WTC11 (cell line): ENCODE results near the gene NEB. TPM values are rescaled to one million over a fixed set of nuclear protein-coding genes. Genes with fewer than 3 reads are reported as not detected.
"Not testable (repeated sequence)": the region's sequence is repeated elsewhere in the genome, so short reads cannot be mapped to it uniquely, and the experiment has no call there.

ENCODE experiments used
- ATAC-seq: fragments of 200-7000 bp; cut with Tn5 transposase; 2 replicates; pipeline ENCODE4 v1.10.0; 2021; ENCODE audit warnings: mild to moderate bottlenecking, moderate library complexity
- CTCF ChIA-PET: fragments of 300-600 bp; sonication (Branson Sonifier 250); formaldehyde crosslinking; loops from one replicate; lab custom pipeline; 2021; ENCODE audit warnings: antibody characterized with exemption; lab: Charles Lee
- POLR2A ChIA-PET: fragments of 350-600 bp; sonication (Branson Sonifier 250); formaldehyde crosslinking; loops from one replicate; lab custom pipeline; 2021; ENCODE audit warnings: antibody characterized with exemption; lab: Charles Lee
- DNase-seq: peaks from one replicate; pipeline ENCODE4 v3.0.0; 2021; ENCODE audit warnings: low spot score
- H3K27ac Mint-ChIP-seq: 2 replicates; pipeline ENCODE4 v1.8.0; 2021; ENCODE audit warnings: mixed read lengths
- H3K27me3 Mint-ChIP-seq: 2 replicates; pipeline ENCODE4 v1.8.0; 2021; ENCODE audit warnings: low read depth, mild to moderate bottlenecking, moderate library complexity, mixed read lengths
- H3K36me3 Mint-ChIP-seq: 2 replicates; pipeline ENCODE4 v1.8.0; 2021; ENCODE audit warnings: mixed read lengths
- H3K4me1 Mint-ChIP-seq: 2 replicates; pipeline ENCODE4 v1.8.0; 2022; ENCODE audit warnings: mixed read lengths
- H3K4me3 Mint-ChIP-seq: 2 replicates; pipeline ENCODE4 v1.8.0; 2021; ENCODE audit warnings: mild to moderate bottlenecking, moderate library complexity, mixed read lengths
- H3K9me3 Mint-ChIP-seq: 2 replicates; pipeline ENCODE4 v1.8.0; 2021; ENCODE audit warnings: mixed read lengths
- ARID4B ChIP-seq: sonication (generic); formaldehyde crosslinking; IDR thresholded peaks from 2 replicates; pipeline ENCODE4 v1.8.0; 2023; ENCODE audit warnings: missing genetic modification reagents, mild to moderate bottlenecking, borderline replicate concordance
- ATF1 ChIP-seq: sonication (generic); formaldehyde crosslinking; IDR thresholded peaks from 2 replicates; pipeline ENCODE4 v1.8.1; 2023; ENCODE audit warnings: mild to moderate bottlenecking, moderate library complexity, missing genetic modification reagents
- CDX4 ChIP-seq: fragments of 250-450 bp; sonication (Bioruptor Pico); IDR thresholded peaks from 2 replicates; pipeline ENCODE4 v1.9.0; 2021; ENCODE audit warnings: moderate library complexity, mild to moderate bottlenecking, inconsistent platforms, borderline replicate concordance
- CREB1 ChIP-seq: sonication (generic); formaldehyde crosslinking; IDR thresholded peaks from 2 replicates; pipeline ENCODE4 v1.8.0; 2023; ENCODE audit warnings: mild to moderate bottlenecking, missing genetic modification reagents
- E2F5 ChIP-seq: sonication (generic); formaldehyde crosslinking; IDR thresholded peaks from 2 replicates; pipeline ENCODE4 v1.8.1; 2022; ENCODE audit warnings: mild to moderate bottlenecking, moderate library complexity, missing genetic modification reagents
- GRHL2 ChIP-seq: fragments of 250-450 bp; sonication (Bioruptor Pico); IDR thresholded peaks from 2 replicates; pipeline ENCODE4 v1.8.0; 2022; ENCODE audit warnings: mild to moderate bottlenecking, moderate library complexity; ENCODE audit not compliant: insufficient replicate concordance, severe bottlenecking
- PRDM15 ChIP-seq: sonication (generic); formaldehyde crosslinking; IDR thresholded peaks from 2 replicates; pipeline ENCODE4 v1.8.0; 2022; ENCODE audit warnings: missing genetic modification reagents
- SOX15 ChIP-seq: fragments of 250-450 bp; sonication (Bioruptor Pico); IDR thresholded peaks from 2 replicates; pipeline ENCODE4 v1.9.0; 2021; ENCODE audit warnings: mild to moderate bottlenecking
- USF1 ChIP-seq: sonication (generic); formaldehyde crosslinking; IDR thresholded peaks from 2 replicates; pipeline ENCODE4 v1.8.0; 2022; ENCODE audit warnings: mild to moderate bottlenecking, missing genetic modification reagents
- ZBTB43 ChIP-seq: sonication (generic); formaldehyde crosslinking; IDR thresholded peaks from 2 replicates; pipeline ENCODE4 v1.8.1; 2023; ENCODE audit warnings: mild to moderate bottlenecking, missing genetic modification reagents
- ZNF121 ChIP-seq: sonication (generic); formaldehyde crosslinking; IDR thresholded peaks from 2 replicates; pipeline ENCODE4 v1.8.0; 2023; ENCODE audit warnings: missing genetic modification reagents
- ZNF532 ChIP-seq: fragments of 250-450 bp; sonication (Bioruptor Pico); IDR thresholded peaks from 2 replicates; pipeline ENCODE4 v1.9.0; 2021; ENCODE audit warnings: mild to moderate bottlenecking, borderline replicate concordance
- ZNF671 ChIP-seq: fragments of 250-450 bp; sonication (Bioruptor Pico); IDR thresholded peaks from 2 replicates; pipeline ENCODE4 v1.8.0; 2021; ENCODE audit warnings: mild to moderate bottlenecking
- total RNA-seq: library from RNA; stranded (reverse); gene quantifications from 3 replicates; pipeline ENCODE4 v1.2.3, GENCODE V29; 2021

NEB gene
- total RNA-seq, 1 experiment from 2014 or later, result 1.9 TPM

GRCh38 chr2:151562398-151562797 lies 171.9 kb downstream of the NEB start (continued):
- TF ChIP-seq ZNF532 (no peak), ZNF671 (CRISPR knock-in tag) (no peak), E2F5 (CRISPR knock-in tag) (no peak), ATF1 (no peak)

GRCh38 chr2:151560289-151560688 lies 174.0 kb downstream of the NEB start:
- Mint-ChIP-seq H3K36me3 (no peaks in the 10 kb centered on the region), H3K9me3 (no peaks in the 10 kb centered on the region; the same call in 1 of the 2 replicates), H3K4me3 (no peak overlapping the region), H3K27me3 (no peaks in the 10 kb centered on the region)
- DNase-seq, result no peak
- CTCF ChIA-PET, result no interaction called here
- POLR2A ChIA-PET, result no interaction called here
- TF ChIP-seq ZBTB43 (no peak), PRDM15 (CRISPR knock-in tag) (no peak), ZNF121 (no peak), ARID4B (no peak), GRHL2 (CRISPR knock-in tag) (no peak), CDX4 (no peak), CREB1 (CRISPR knock-in tag) (no peak), SOX15 (CRISPR knock-in tag) (no peak), USF1 (CRISPR knock-in tag) (no peak)
- TF ChIP-seq, all 79 proteins: peak for 0
- H3K4me1 Mint-ChIP-seq, result no peaks in the 10 kb centered on the region
- H3K27ac Mint-ChIP-seq, result no peak overlapping the region; the same call in 1 of the 2 replicates
- ATAC-seq, result no peak

- H3K27me3 Mint-ChIP-seq, CTCF ChIA-PET, H3K4me1 Mint-ChIP-seq, DNase-seq, POLR2A ChIA-PET, H3K9me3 Mint-ChIP-seq, H3K36me3 Mint-ChIP-seq, H3K27ac Mint-ChIP-seq, ATAC-seq, H3K4me3 Mint-ChIP-seq: not testable (repeated sequence)
Measured at GRCh38 chr2:151559431-151559830, 174.8 kb downstream of the NEB start.

- H3K27ac Mint-ChIP-seq, ATAC-seq, CTCF ChIA-PET, H3K36me3 Mint-ChIP-seq, H3K9me3 Mint-ChIP-seq, H3K27me3 Mint-ChIP-seq, POLR2A ChIA-PET, DNase-seq, H3K4me3 Mint-ChIP-seq, H3K4me1 Mint-ChIP-seq: not testable (repeated sequence)
Measured at GRCh38 chr2:151557883-151558282, 176.4 kb downstream of the NEB start.
